ENCODE results near the gene ADORA2B. TPM values are rescaled to one million over a fixed set of nuclear protein-coding genes. Genes with fewer than 3 reads are reported as not detected.

The ADORA2B gene
- total and polyA plus RNA-seq, 12 donors = 0.17 to 4.0 (median 2.0) TPM

GRCh38 chr17:15943971-15944758 is 765 bp upstream of the ADORA2B start:
- H3K27ac ChIP-seq = no peak overlapping the region
- H3K4me1 ChIP-seq (replicated peaks in 1 of 2) = peaks cover 11 to 22% of the 10 kb centered on the region in 2 donors
- TF ChIP-seq CTCF (IDR thresholded peaks at IDR 0.05) (peak in 1 of 6 experiments; percentile 5), POLR2A (IDR thresholded peaks at IDR 0.05) (no peak)
- peak overlapping the region in 2 of 4 donors; percentile 43 to 60 for H3K4me3 ChIP-seq
- H3K36me3 ChIP-seq (replicated peaks in 1 of 2) = no peaks in the 10 kb centered on the region
- WGBS, 4 donors = 21 to 37% (median 26%) methylated on average over 25 to 40 of the region's 40 CpGs
- peak in 1 of 7 donors; percentile 38 for DNase-seq
- no peaks in the 10 kb centered on the region for H3K9me3 ChIP-seq (replicated peaks in 1 of 3)
- intact Hi-C loops (cut with DNase I) = loop anchor here in 1 of 2 donors (10.0 kb wide), 1 partner anchor 51 kb away; the partner anchor contains the start of genes TTC19 and ZSWIM7
- no peaks in the 10 kb centered on the region for H3K27me3 ChIP-seq

- 5 to 20% (median 8%) methylated on average over 2 to 64 of the region's 64 CpGs for WGBS, 4 donors
- H3K27ac ChIP-seq = no peak overlapping the region
- TF ChIP-seq CTCF (IDR thresholded peaks at IDR 0.05) (no peak), POLR2A (IDR thresholded peaks at IDR 0.05) (no peak)
- peak in 2 of 7 donors; percentile 13 to 29 for DNase-seq
- H3K4me1 ChIP-seq (replicated peaks in 1 of 2) = peaks cover 11 to 22% of the 10 kb centered on the region in 2 donors
- no peaks in the 10 kb centered on the region for H3K9me3 ChIP-seq (replicated peaks in 1 of 3)
- no peaks in the 10 kb centered on the region for H3K36me3 ChIP-seq (replicated peaks in 1 of 2)
- intact Hi-C loops (cut with DNase I) = loop anchor here in 1 of 2 donors (10.0 kb wide), 1 partner anchor 49 kb away; the partner anchor contains the start of genes TTC19 and ZSWIM7
- H3K27me3 ChIP-seq = no peaks in the 10 kb centered on the region
- peak overlapping the region in 2 of 4 donors; percentile 43 to 60 for H3K4me3 ChIP-seq
Measured at GRCh38 chr17:15945527-15946191, 729 bp downstream of the ADORA2B start.

GRCh38 chr17:15946611-15947120 is 1.7 kb downstream of the ADORA2B start:
- WGBS, 4 donors = 36 to 59% (median 55%) methylated on average over 7 to 9 of the region's 9 CpGs
- intact Hi-C loops (cut with DNase I) = loop anchor here in 1 of 2 donors (10.0 kb wide), 1 partner anchor 48 kb away; the partner anchor contains the start of genes TTC19 and ZSWIM7
- Histone ChIP-seq H3K9me3 (replicated peaks in 1 of 3) (no peaks in the 10 kb centered on the region), H3K27me3 (no peaks in the 10 kb centered on the region), H3K27ac (no peak overlapping the region), H3K4me3 (no peak overlapping the region), H3K36me3 (replicated peaks in 1 of 2) (no peaks in the 10 kb centered on the region), H3K4me1 (replicated peaks in 1 of 2) (peaks cover 11 to 22% of the 10 kb centered on the region in 2 donors)
- peak in 2 of 7 donors; percentile 13 to 48 for DNase-seq
- TF ChIP-seq POLR2A (IDR thresholded peaks at IDR 0.05) = no peak
- no peak for TF ChIP-seq CTCF (IDR thresholded peaks at IDR 0.05)

- peaks cover 11 to 22% of the 10 kb centered on the region in 2 donors for H3K4me1 ChIP-seq (replicated peaks in 1 of 2)
- intact Hi-C loops (cut with DNase I) = loop anchor here in 1 of 2 donors (10.0 kb wide), 1 partner anchor 48 kb away; the partner anchor contains the start of genes TTC19 and ZSWIM7
- H3K4me3 ChIP-seq = no peak overlapping the region
- no peaks in the 10 kb centered on the region for H3K9me3 ChIP-seq (replicated peaks in 1 of 3)
- 58 to 94% (median 74%) methylated on average over 1 to 3 of the region's 3 CpGs for WGBS, 4 donors
- no peak for DNase-seq
- no peak for TF ChIP-seq POLR2A (IDR thresholded peaks at IDR 0.05)
- H3K27me3 ChIP-seq = no peaks in the 10 kb centered on the region
- no peak overlapping the region for H3K27ac ChIP-seq
- no peaks in the 10 kb centered on the region for H3K36me3 ChIP-seq (replicated peaks in 1 of 2)
Measured at GRCh38 chr17:15947271-15947670, 2.3 kb downstream of the ADORA2B start.

All from adrenal gland (tissue), 12 donors.